Testis (tissue), 2 donors: Measurements from ENCODE around the gene TM4SF20.

Experiments
- POLR2A ChIP-seq: fragments of 450-650 bp; IDR thresholded peaks from one replicate; pipeline ENCODE4 v1.6.1; 2017; ENCODE audit warnings: antibody characterized with exemption, mild to moderate bottlenecking, moderate library complexity
- TF ChIP-seq, protein P1 (sequence below), 3 experiments: fragments of 450-650 bp in 2 of 3; fragments of 200-600 bp in 1 of 3; sonication (generic) in 1 of 3; IDR thresholded peaks; one replicate each; pipeline ENCODE4 v1.5.1; 2016 to 2019; ENCODE audit warnings: antibody characterized with exemption in 3 of 3, mild to moderate bottlenecking in 2 of 3, moderate library complexity in 1 of 3

DNA sequence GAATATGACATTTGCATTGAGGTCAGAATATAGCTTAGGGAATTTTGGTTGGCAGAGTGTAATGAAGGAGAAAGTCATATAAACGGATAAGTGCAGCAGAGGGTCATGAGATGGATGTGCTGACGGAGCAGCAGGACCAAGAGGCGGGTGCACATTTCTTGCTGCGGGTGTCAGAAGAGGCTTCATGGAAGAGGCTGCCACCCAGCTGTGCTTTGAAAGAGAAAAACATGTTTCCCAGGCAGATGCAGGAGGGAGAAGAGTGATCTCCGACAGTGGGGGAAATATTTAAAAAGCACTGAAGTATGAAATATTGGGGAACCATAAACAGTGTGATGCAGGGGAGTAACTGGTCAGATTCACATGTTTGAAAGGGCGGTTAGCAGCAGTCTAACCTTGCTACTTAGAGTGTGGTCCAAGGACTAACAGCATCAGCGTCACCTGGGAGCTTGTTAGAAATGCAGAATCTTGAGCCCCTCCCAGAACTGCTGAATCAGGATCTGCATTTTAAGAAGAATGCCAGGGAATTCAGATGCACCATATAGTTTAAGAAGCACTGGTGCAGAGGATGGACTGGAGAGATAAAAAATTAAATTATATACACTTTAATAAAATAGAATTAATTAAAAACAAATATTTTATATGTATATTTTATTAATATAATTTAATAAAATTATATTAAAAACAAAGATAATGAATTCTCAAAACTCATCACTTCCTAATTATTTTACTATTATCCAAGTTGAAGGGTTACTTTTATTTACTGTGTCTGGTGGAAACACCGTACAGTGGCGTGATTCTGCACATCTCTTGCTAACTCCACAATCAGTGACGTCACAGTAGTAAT is 44.8 kb upstream of the TM4SF20 start:
- TF ChIP-seq, protein P1, sequence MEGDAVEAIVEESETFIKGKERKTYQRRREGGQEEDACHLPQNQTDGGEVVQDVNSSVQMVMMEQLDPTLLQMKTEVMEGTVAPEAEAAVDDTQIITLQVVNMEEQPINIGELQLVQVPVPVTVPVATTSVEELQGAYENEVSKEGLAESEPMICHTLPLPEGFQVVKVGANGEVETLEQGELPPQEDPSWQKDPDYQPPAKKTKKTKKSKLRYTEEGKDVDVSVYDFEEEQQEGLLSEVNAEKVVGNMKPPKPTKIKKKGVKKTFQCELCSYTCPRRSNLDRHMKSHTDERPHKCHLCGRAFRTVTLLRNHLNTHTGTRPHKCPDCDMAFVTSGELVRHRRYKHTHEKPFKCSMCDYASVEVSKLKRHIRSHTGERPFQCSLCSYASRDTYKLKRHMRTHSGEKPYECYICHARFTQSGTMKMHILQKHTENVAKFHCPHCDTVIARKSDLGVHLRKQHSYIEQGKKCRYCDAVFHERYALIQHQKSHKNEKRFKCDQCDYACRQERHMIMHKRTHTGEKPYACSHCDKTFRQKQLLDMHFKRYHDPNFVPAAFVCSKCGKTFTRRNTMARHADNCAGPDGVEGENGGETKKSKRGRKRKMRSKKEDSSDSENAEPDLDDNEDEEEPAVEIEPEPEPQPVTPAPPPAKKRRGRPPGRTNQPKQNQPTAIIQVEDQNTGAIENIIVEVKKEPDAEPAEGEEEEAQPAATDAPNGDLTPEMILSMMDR (IDR thresholded peaks at IDR 0.05), result no peak
- TF ChIP-seq POLR2A, result no peak
